GM12878 (cell line): ENCODE measurements around the gene GHDC. TPM values are rescaled to one million over a fixed set of nuclear protein-coding genes. Genes with fewer than 3 reads are reported as not detected.

Experiments used
- DPF2 ChIP-seq: fragments of 450-650 bp; IDR thresholded peaks from 2 replicates; pipeline ENCODE4 v1.6.1; 2017; ENCODE audit warnings: mild to moderate bottlenecking
- EED ChIP-seq: sonication (generic); IDR thresholded peaks from 2 replicates; pipeline ENCODE4 v1.6.1; 2016; ENCODE audit warnings: antibody characterized with exemption, low read depth
- ELK1 ChIP-seq: IDR thresholded peaks from 2 replicates; pipeline ENCODE4 v1.6.1; 2012; ENCODE audit warnings: low read depth, low read length, improper control_type of control experiment
- GATAD2B ChIP-seq: fragments of 450-650 bp; conservative IDR thresholded peaks from 2 replicates; pipeline ENCODE4 v1.6.1; 2017; ENCODE audit warnings: low read depth, mild to moderate bottlenecking, moderate library complexity
- HDAC6 ChIP-seq: fragments of 200-600 bp; sonication (generic); IDR thresholded peaks from one replicate; pipeline ENCODE4 v1.8.0; 2017; ENCODE audit warnings: antibody characterized with exemption; ENCODE audit not compliant: unreplicated experiment
- MEF2B ChIP-seq: fragments of 450-650 bp; IDR thresholded peaks from 2 replicates; pipeline ENCODE4 v1.6.1; 2018; ENCODE audit warnings: mild to moderate bottlenecking, moderate library complexity; ENCODE audit not compliant: partially characterized antibody, poor library complexity, severe bottlenecking
- PBX3 ChIP-seq: IDR thresholded peaks from 2 replicates; pipeline ENCODE4 v1.6.1; 2011; ENCODE audit warnings: mild to moderate bottlenecking, low read depth, low read length, moderate library complexity; ENCODE audit not compliant: insufficient replicate concordance
- RAD21 ChIP-seq: IDR thresholded peaks from 2 replicates; pipeline ENCODE4 v1.6.1; 2011; ENCODE audit warnings: mild to moderate bottlenecking, low read depth, low read length, moderate library complexity; ENCODE audit not compliant: insufficient read depth
- SP1 ChIP-seq: IDR thresholded peaks from one replicate; pipeline ENCODE4 v1.6.1; 2011; ENCODE audit warnings: low read depth, low read length
- SRF ChIP-seq, 2 experiments: IDR thresholded peaks; 2 replicates each; pipeline ENCODE4 v1.6.1; 2011; ENCODE audit warnings: low read depth in 2 of 2, low read length in 2 of 2, mild to moderate bottlenecking in 1 of 2, moderate library complexity in 1 of 2
- STAT3 ChIP-seq: IDR thresholded peaks from 2 replicates; pipeline ENCODE4 v1.6.1; 2011; ENCODE audit warnings: low read depth, low read length, improper control_type of control experiment
- TAF1 ChIP-seq: IDR thresholded peaks from 2 replicates; pipeline ENCODE4 v1.6.1; 2011; ENCODE audit warnings: mild to moderate bottlenecking, low read depth, low read length, borderline replicate concordance
- ZNF207 ChIP-seq: fragments of 450-650 bp; IDR thresholded peaks from 2 replicates; pipeline ENCODE4 v1.6.1; 2014; ENCODE audit warnings: antibody characterized with exemption, mild to moderate bottlenecking, borderline replicate concordance
- ZZZ3 ChIP-seq: IDR thresholded peaks from 2 replicates; pipeline ENCODE4 v1.6.1; 2011; ENCODE audit warnings: low read depth; ENCODE audit not compliant: control insufficient read depth, insufficient read length
- polyA plus RNA-seq, 11 experiments: library from polyadenylated mRNA; depleted of rRNA in 4 of 11; unstranded in 6 of 11; stranded (reverse) in 5 of 11; fragments of >200 nt; fragmentation: Nextera tagmentation in 4 of 11; fragmentation: Illumina TruSeq in 1 of 11; extraction: Ambion mirVana in 4 of 11; extraction: Trizol in 1 of 11; gene quantifications; 1 replicate in 1 of 11; 2 replicates in 10 of 11; pipeline versions ENCODE4 v1.2.1 to v1.2.3, GENCODE V29; 2011 to 2016; ENCODE audit warnings: inconsistent platforms in 2 of 11, missing spikeins in 2 of 11, low read depth in 1 of 11
- total RNA-seq, 4 experiments: library from RNA; depleted of rRNA in 3 of 4; stranded (reverse); fragments of >200 nt in 3 of 4; fragmentation: Illumina TruSeq in 1 of 4; extraction: Trizol in 1 of 4; gene quantifications; 2 replicates each; pipeline versions ENCODE4 v1.2.1 to v1.2.3, GENCODE V29; 2013 to 2021
- TF ChIP-seq, protein P1 (sequence below): IDR thresholded peaks from 2 replicates; pipeline ENCODE4 v1.6.1; 2012; ENCODE audit warnings: low read depth, low read length, improper control_type of control experiment
- TF ChIP-seq, protein P2 (sequence below): IDR thresholded peaks from 2 replicates; pipeline ENCODE4 v1.6.1; 2011; ENCODE audit warnings: borderline replicate concordance, low read depth, mild to moderate bottlenecking, moderate library complexity, mixed read lengths, low read length; ENCODE audit not compliant: insufficient read depth; ENCODE audit errors: extremely low read length
- TF ChIP-seq, protein P3 (sequence below): IDR thresholded peaks from 2 replicates; pipeline ENCODE4 v1.6.1; 2012; ENCODE audit warnings: low read depth, low read length, improper control_type of control experiment

The GHDC gene
- total and polyA plus RNA-seq, 10 of the 15 experiments (the other 5 are each of a cell fraction or from before 2014, with no cell fraction given), result 0.72 to 20.6 (median 12.9) TPM

GRCh38 chr17:42180922-42181850 lies 13.1 kb downstream of the GHDC start, which contains the start of gene KCNH4 (continued):
- TF ChIP-seq ZNF207 (no peak), RAD21 (peak; percentile 76), GATAD2B (peak; percentile 64; the same call in 1 of the 2 replicates), SRF (IDR thresholded peaks at IDR 0.05; ENCODE audit: low read depth in 2 of 2, low read length in 2 of 2) (no peak), MEF2B (peak; percentile 53), STAT3 (no peak), HDAC6 (no peak), ZZZ3 (no peak), EED (no peak; the same call in 1 of the 2 replicates), SP1 (peak; percentile 55), DPF2 (peak; percentile 47; the same call in 1 of the 2 replicates), ELK1 (no peak), TAF1 (no peak), PBX3 (peak; percentile 31)
- TF ChIP-seq, protein P1, sequence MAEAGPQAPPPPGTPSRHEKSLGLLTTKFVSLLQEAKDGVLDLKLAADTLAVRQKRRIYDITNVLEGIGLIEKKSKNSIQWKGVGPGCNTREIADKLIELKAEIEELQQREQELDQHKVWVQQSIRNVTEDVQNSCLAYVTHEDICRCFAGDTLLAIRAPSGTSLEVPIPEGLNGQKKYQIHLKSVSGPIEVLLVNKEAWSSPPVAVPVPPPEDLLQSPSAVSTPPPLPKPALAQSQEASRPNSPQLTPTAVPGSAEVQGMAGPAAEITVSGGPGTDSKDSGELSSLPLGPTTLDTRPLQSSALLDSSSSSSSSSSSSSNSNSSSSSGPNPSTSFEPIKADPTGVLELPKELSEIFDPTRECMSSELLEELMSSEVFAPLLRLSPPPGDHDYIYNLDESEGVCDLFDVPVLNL, result peak; percentile 85
- TF ChIP-seq, protein P2, sequence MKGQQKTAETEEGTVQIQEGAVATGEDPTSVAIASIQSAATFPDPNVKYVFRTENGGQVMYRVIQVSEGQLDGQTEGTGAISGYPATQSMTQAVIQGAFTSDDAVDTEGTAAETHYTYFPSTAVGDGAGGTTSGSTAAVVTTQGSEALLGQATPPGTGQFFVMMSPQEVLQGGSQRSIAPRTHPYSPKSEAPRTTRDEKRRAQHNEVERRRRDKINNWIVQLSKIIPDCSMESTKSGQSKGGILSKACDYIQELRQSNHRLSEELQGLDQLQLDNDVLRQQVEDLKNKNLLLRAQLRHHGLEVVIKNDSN, result peak; percentile 67
- TF ChIP-seq, protein P3, sequence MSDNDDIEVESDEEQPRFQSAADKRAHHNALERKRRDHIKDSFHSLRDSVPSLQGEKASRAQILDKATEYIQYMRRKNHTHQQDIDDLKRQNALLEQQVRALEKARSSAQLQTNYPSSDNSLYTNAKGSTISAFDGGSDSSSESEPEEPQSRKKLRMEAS, result peak; percentile 92
- TF ChIP-seq, all 136 proteins: peak for 37
